ENCODE results near the gene FGF10. TPM values are rescaled to one million over a fixed set of nuclear protein-coding genes. Genes with fewer than 3 reads are reported as not detected.

FGF10 gene
- total RNA-seq, 4 donors from 2014 or later: 0.77 to 11.5 (median 8.4) TPM

DNA sequence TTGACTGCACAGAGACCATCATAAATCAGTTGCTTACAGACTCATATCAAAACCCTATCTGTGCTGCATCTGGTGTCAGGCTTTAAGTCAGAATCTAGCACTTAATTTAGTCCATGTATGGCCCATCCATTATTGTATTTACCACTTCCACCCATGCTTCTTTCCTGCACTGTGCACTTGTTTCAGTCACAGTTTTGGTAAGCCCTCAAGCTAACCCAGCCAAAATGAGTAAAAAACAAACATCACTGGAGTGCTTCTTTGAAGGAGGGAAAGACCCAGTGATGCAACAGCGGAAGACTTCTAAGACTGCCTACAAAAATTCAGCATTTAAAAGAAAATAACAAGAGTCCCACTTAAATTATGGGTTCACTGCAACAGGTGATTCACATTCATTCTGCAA, 69.0 kb downstream of the FGF10 start:
- Histone ChIP-seq H3K27me3 (no peaks in the 10 kb centered on the region), H3K4me1 (no peaks in the 10 kb centered on the region), H3K4me3 (no peak overlapping the region), H3K9me3 (no peaks in the 10 kb centered on the region), H3K27ac (no peak overlapping the region), H3K36me3 (no peaks in the 10 kb centered on the region)
- TF ChIP-seq POLR2A (IDR thresholded peaks at IDR 0.05): no peak
- TF ChIP-seq, protein P1, sequence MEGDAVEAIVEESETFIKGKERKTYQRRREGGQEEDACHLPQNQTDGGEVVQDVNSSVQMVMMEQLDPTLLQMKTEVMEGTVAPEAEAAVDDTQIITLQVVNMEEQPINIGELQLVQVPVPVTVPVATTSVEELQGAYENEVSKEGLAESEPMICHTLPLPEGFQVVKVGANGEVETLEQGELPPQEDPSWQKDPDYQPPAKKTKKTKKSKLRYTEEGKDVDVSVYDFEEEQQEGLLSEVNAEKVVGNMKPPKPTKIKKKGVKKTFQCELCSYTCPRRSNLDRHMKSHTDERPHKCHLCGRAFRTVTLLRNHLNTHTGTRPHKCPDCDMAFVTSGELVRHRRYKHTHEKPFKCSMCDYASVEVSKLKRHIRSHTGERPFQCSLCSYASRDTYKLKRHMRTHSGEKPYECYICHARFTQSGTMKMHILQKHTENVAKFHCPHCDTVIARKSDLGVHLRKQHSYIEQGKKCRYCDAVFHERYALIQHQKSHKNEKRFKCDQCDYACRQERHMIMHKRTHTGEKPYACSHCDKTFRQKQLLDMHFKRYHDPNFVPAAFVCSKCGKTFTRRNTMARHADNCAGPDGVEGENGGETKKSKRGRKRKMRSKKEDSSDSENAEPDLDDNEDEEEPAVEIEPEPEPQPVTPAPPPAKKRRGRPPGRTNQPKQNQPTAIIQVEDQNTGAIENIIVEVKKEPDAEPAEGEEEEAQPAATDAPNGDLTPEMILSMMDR (IDR thresholded peaks at IDR 0.05): no peak
- DNase-seq: no peak
- intact Hi-C loops (cut with DNase I; ENCODE audit: low total_unique reads): no loop called here

DNA sequence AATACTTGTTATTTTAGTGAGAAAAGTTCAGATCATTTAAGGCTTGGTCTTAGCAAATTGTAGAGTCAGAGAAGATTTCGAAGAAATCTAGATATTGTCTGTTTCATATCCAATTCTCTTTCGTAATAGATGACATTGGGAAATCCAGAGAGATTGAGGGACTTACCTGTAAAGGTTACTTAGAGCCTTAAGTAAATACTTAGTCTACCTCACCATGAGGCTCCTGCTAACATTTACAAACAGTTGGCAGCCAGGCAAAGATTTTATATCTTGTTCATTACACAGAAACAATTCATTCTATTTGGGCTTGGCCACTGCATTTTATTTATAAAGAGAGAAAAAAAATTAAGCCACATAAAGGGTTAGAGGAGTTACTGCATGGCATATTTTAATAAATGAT, 70.3 kb downstream of the FGF10 start:
- H3K4me3 ChIP-seq: no peak overlapping the region
- intact Hi-C loops (cut with DNase I; ENCODE audit: low total_unique reads): no loop called here
- no peak for TF ChIP-seq POLR2A (IDR thresholded peaks at IDR 0.05)
- TF ChIP-seq, protein P1 (IDR thresholded peaks at IDR 0.05): no peak
- no peak for DNase-seq
- no peak overlapping the region for H3K27ac ChIP-seq
- no peaks in the 10 kb centered on the region for H3K36me3 ChIP-seq
- no peaks in the 10 kb centered on the region for H3K27me3 ChIP-seq
- no peaks in the 10 kb centered on the region for H3K9me3 ChIP-seq
- H3K4me1 ChIP-seq: no peaks in the 10 kb centered on the region

DNA sequence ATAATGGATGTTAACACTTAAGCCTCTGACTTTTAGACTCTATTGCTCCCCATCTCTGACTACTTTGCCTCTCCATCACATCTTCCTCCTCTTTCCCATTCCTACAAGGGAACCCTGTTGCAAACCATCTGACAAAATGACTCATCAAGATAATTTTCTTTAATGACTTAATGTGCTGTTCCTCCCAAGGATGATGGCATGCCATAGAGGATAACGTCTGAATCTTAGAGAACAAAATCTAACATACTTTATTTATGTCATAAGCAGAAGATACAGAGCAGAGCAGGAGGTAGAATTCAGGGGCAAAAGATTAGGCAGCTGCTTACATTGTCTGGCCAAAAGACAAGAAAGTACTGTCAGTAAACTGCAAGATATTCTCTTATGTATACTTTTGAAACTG, 76.8 kb downstream of the FGF10 start:
- Histone ChIP-seq H3K36me3 (no peaks in the 10 kb centered on the region), H3K27me3 (no peaks in the 10 kb centered on the region), H3K4me1 (no peaks in the 10 kb centered on the region), H3K27ac (no peak overlapping the region), H3K4me3 (no peak overlapping the region), H3K9me3 (no peaks in the 10 kb centered on the region)
- intact Hi-C loops (cut with DNase I; ENCODE audit: low total_unique reads): no loop called here
- DNase-seq: no peak
- TF ChIP-seq, protein P1 (IDR thresholded peaks at IDR 0.05): no peak
- no peak for TF ChIP-seq POLR2A (IDR thresholded peaks at IDR 0.05)

DNA sequence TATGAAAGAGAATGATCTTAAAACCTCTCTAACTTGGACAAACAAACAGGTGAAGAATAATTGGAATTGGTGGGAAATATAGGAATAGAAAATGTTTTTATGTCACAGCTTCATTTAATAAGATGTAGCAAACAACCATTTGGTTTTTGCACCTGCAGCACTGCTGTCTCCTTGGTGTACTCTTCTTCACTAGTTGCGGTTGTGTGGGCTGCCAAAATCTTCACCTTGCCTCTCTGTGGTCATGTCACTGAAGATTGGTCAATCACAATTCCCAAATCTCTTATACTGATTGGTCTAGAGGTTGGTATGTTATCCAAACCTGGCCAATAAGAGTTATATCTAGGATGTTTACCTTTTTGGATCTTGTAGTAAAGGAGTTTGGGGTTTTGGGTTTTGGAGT, 88.7 kb downstream of the FGF10 start:
- intact Hi-C loops (cut with DNase I; ENCODE audit: low total_unique reads): no loop called here

DNA sequence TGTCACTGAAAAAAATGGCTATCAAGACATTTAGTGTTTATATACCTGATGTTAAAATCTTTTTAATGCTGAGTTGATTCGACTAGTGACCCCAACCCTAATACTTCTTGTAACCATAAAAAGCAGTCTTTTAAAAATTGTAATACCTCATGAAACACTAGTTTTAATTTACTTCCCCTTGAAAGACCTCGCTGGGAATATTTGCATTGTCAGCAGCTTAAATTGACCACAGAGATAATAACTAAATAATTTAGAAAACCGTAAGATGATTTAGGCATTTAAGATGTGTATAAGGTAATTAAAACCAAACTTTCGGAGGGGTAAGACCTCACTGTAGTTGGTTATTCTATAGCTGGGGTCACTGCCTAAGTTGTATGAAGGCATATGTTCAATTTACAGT, 89.8 kb downstream of the FGF10 start:
- no peak for DNase-seq
- Histone ChIP-seq H3K36me3 (no peaks in the 10 kb centered on the region), H3K4me3 (no peak overlapping the region), H3K9me3 (no peaks in the 10 kb centered on the region), H3K4me1 (no peaks in the 10 kb centered on the region), H3K27me3 (no peaks in the 10 kb centered on the region), H3K27ac (no peak overlapping the region)
- TF ChIP-seq, protein P1 (IDR thresholded peaks at IDR 0.05): no peak
- no peak for TF ChIP-seq POLR2A (IDR thresholded peaks at IDR 0.05)
- intact Hi-C loops (cut with DNase I; ENCODE audit: low total_unique reads): no loop called here

More for the DNA sequence above, 88.7 kb downstream of the FGF10 start:
- TF ChIP-seq POLR2A (IDR thresholded peaks at IDR 0.05): no peak
- no peak overlapping the region for H3K27ac ChIP-seq
- H3K4me1 ChIP-seq: no peaks in the 10 kb centered on the region
- no peaks in the 10 kb centered on the region for H3K9me3 ChIP-seq
- DNase-seq: no peak
- no peaks in the 10 kb centered on the region for H3K36me3 ChIP-seq
- no peaks in the 10 kb centered on the region for H3K27me3 ChIP-seq
- H3K4me3 ChIP-seq: no peak overlapping the region

DNA sequence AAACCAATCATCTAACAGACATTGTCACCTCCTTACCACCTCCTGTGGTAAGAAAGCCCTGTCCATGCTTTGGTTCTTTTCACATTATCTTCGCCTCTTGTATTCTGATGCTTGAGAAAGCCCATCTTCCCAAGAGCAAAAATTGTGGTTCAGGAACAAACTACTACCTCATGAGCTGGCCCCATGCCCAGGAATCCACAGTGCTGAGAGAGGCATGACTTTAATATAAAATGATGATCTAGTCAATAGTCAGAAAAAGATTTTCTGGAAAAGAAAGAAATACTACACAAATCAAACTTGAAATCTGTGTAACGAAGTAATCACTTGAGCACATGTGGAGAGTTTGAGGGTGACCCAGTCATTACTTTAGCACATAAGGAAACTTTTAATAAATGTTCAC, 94.7 kb downstream of the FGF10 start:
- TF ChIP-seq POLR2A (IDR thresholded peaks at IDR 0.05): no peak
- TF ChIP-seq, protein P1 (IDR thresholded peaks at IDR 0.05): no peak
- no peak overlapping the region for H3K27ac ChIP-seq
- H3K4me1 ChIP-seq: no peaks in the 10 kb centered on the region
- peak; percentile 15 to 41 for DNase-seq
- no peaks in the 10 kb centered on the region for H3K9me3 ChIP-seq
- intact Hi-C loops (cut with DNase I; ENCODE audit: low total_unique reads): no loop called here
- H3K27me3 ChIP-seq: no peaks in the 10 kb centered on the region
- H3K4me3 ChIP-seq: no peak overlapping the region
- no peaks in the 10 kb centered on the region for H3K36me3 ChIP-seq

Measured in uterus (tissue), 4 donors.